ENCODE results near the gene ARL5A.

The ARL5A gene

DNA sequence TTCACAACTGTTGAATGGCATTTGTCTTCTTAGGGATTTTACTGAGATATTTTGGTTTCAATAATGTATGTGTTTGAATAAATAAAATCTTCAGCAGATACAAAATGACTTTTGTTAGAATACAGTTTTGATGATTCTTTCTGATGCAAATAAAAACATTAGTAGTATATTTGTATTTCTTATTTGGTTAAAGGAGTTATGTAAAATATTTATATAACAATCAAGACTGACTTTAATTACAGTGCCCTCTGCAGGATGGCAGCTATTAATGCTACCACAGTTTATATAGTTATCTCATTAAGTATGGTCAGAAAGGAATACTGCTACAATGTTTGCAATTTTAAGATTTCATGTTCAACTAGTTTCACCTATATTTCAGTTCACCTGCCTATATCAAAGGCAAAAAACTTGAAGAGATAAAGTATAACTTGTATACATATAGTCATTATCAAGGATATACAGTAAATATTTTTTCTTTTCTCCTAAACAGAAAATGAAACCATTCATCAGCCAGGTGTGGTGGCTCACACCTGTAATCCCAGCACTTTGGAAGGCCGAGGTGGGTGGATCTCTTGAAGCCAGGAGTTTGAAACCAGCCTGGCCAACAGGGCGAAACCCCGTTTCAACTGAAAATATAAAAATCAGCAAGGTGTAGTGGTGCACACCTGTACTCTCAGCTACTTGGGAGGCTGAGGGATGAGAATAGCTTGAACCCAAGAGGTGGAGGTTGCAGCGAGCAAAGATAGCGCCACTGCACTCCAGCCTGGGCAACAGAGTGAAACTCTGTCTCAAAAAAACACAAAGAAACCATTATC lies 19.8 kb downstream of the ARL5A start:
- TF ChIP-seq, protein P1, sequence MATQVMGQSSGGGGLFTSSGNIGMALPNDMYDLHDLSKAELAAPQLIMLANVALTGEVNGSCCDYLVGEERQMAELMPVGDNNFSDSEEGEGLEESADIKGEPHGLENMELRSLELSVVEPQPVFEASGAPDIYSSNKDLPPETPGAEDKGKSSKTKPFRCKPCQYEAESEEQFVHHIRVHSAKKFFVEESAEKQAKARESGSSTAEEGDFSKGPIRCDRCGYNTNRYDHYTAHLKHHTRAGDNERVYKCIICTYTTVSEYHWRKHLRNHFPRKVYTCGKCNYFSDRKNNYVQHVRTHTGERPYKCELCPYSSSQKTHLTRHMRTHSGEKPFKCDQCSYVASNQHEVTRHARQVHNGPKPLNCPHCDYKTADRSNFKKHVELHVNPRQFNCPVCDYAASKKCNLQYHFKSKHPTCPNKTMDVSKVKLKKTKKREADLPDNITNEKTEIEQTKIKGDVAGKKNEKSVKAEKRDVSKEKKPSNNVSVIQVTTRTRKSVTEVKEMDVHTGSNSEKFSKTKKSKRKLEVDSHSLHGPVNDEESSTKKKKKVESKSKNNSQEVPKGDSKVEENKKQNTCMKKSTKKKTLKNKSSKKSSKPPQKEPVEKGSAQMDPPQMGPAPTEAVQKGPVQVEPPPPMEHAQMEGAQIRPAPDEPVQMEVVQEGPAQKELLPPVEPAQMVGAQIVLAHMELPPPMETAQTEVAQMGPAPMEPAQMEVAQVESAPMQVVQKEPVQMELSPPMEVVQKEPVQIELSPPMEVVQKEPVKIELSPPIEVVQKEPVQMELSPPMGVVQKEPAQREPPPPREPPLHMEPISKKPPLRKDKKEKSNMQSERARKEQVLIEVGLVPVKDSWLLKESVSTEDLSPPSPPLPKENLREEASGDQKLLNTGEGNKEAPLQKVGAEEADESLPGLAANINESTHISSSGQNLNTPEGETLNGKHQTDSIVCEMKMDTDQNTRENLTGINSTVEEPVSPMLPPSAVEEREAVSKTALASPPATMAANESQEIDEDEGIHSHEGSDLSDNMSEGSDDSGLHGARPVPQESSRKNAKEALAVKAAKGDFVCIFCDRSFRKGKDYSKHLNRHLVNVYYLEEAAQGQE (IDR thresholded peaks at IDR 0.05; ENCODE audit: insufficient replicate concordance, low read depth), result no peak
- TF ChIP-seq GABPA (IDR thresholded peaks at IDR 0.05; ENCODE audit: low read depth), result no peak
- no peak for TF ChIP-seq SPI1 (IDR thresholded peaks at IDR 0.05; ENCODE audit: borderline replicate concordance, low read depth)
- no peak for TF ChIP-seq POLR2AphosphoS5 (IDR thresholded peaks at IDR 0.05; ENCODE audit: low read depth)
- TF ChIP-seq, protein P2, sequence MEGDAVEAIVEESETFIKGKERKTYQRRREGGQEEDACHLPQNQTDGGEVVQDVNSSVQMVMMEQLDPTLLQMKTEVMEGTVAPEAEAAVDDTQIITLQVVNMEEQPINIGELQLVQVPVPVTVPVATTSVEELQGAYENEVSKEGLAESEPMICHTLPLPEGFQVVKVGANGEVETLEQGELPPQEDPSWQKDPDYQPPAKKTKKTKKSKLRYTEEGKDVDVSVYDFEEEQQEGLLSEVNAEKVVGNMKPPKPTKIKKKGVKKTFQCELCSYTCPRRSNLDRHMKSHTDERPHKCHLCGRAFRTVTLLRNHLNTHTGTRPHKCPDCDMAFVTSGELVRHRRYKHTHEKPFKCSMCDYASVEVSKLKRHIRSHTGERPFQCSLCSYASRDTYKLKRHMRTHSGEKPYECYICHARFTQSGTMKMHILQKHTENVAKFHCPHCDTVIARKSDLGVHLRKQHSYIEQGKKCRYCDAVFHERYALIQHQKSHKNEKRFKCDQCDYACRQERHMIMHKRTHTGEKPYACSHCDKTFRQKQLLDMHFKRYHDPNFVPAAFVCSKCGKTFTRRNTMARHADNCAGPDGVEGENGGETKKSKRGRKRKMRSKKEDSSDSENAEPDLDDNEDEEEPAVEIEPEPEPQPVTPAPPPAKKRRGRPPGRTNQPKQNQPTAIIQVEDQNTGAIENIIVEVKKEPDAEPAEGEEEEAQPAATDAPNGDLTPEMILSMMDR (IDR thresholded peaks at IDR 0.05; ENCODE audit: insufficient read depth, low read length), result peak; percentile 14
- no peak overlapping the region for H3K27ac ChIP-seq (replicated peaks)
- H3K27me3 ChIP-seq (ENCODE audit: insufficient read depth, poor library complexity, severe bottlenecking), result no peaks in the 10 kb centered on the region
- no peak overlapping the region for H3K4me3 ChIP-seq (replicated peaks; ENCODE audit: insufficient read depth, low read length)
- no peak for DNase-seq (ENCODE audit: low read depth in 1 of 2, low spot score in 1 of 2)

DNA sequence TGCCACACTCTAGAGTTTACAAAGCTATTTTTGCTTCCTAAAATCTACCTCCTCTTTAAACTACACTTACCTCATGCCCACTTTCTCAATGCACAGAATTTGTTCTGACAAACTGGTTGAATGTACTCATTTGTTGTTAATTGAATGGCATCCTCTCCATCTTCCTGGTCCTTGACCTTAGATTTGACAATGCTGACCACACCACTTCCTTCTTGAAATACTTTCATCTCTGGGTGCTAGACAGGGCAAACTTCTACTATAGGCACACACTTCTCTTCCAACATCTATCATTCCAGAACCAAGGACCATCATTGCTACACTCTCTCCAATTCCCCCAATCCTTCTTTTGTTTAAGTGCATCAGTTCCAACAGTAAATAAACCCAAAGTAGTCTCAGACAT lies 22.3 kb downstream of the ARL5A start:
- TF ChIP-seq, protein P1 (IDR thresholded peaks at IDR 0.05; ENCODE audit: insufficient replicate concordance, low read depth), result no peak
- TF ChIP-seq SPI1 (IDR thresholded peaks at IDR 0.05; ENCODE audit: borderline replicate concordance, low read depth), result no peak
- TF ChIP-seq GABPA (IDR thresholded peaks at IDR 0.05; ENCODE audit: low read depth), result no peak
- TF ChIP-seq, protein P2 (IDR thresholded peaks at IDR 0.05; ENCODE audit: insufficient read depth, low read length), result no peak
- Histone ChIP-seq H3K4me3 (replicated peaks; ENCODE audit: insufficient read depth, low read length) (no peak overlapping the region), H3K27ac (replicated peaks) (no peak overlapping the region; the same call in 1 of the 2 replicates), H3K27me3 (ENCODE audit: insufficient read depth, poor library complexity, severe bottlenecking) (no peaks in the 10 kb centered on the region)
- DNase-seq (ENCODE audit: low read depth in 1 of 2, low spot score in 1 of 2), result no peak

DNA sequence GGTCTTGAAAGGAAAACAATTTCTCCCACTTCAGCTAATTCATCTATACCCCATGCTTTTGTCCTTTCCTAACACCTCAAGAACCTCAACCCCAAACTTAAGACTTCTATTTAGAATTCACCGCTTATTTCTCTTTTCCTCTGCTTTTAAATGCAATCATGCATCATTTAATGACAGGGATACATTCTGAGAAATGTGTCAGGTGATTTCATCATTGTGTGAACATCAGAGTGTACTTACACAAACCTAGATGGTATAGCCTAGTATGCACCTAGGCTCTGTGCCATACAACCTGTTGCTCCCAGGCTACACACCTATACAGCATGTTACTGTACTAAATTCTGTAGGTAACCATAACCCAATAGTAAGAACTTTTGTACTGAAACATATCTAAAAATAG lies 22.9 kb downstream of the ARL5A start:
- H3K4me3 ChIP-seq (replicated peaks; ENCODE audit: insufficient read depth, low read length), result no peak overlapping the region
- H3K27me3 ChIP-seq (ENCODE audit: insufficient read depth, poor library complexity, severe bottlenecking), result no peaks in the 10 kb centered on the region
- DNase-seq (ENCODE audit: low read depth in 1 of 2, low spot score in 1 of 2), result no peak
- TF ChIP-seq, protein P2 (IDR thresholded peaks at IDR 0.05; ENCODE audit: insufficient read depth, low read length), result no peak
- no peak for TF ChIP-seq SPI1 (IDR thresholded peaks at IDR 0.05; ENCODE audit: borderline replicate concordance, low read depth)
- no peak for TF ChIP-seq POLR2AphosphoS5 (IDR thresholded peaks at IDR 0.05; ENCODE audit: low read depth)
- no peak for TF ChIP-seq GABPA (IDR thresholded peaks at IDR 0.05; ENCODE audit: low read depth)
- TF ChIP-seq, protein P1 (IDR thresholded peaks at IDR 0.05; ENCODE audit: insufficient replicate concordance, low read depth), result no peak
- H3K27ac ChIP-seq (replicated peaks), result no peak overlapping the region

Measured in HL-60 (cell line).